Trophoblast cell (in vitro differentiated cells and primary cell): ENCODE data around the gene AOPEP.
A peak's percentile ranks its signal among the peaks of the same experiment; 100 is the strongest.

Experiments
- DNase-seq, 2 donors: peaks; one replicate each; pipeline ENCODE4 v3.0.0-alpha.2; 2016
- H2AFZ ChIP-seq: 2 replicates; pipeline ENCODE4 v1.6.1; 2013; ENCODE audit warnings: low read length, moderate library complexity, mild to moderate bottlenecking; ENCODE audit not compliant: insufficient read depth, poor library complexity
- H2AK5ac ChIP-seq: 2 replicates; pipeline ENCODE4 v1.6.1; 2013; ENCODE audit warnings: mild to moderate bottlenecking, low read length
- H2BK120ac ChIP-seq: 2 replicates; pipeline ENCODE4 v1.6.1; 2013; ENCODE audit warnings: low read length, mild to moderate bottlenecking, moderate library complexity; ENCODE audit not compliant: insufficient read depth, poor library complexity
- H2BK12ac ChIP-seq: 2 replicates; pipeline ENCODE4 v1.6.1; 2013; ENCODE audit warnings: mild to moderate bottlenecking, low read length, moderate library complexity
- H2BK5ac ChIP-seq: 2 replicates; pipeline ENCODE4 v1.6.1; 2013; ENCODE audit warnings: low read length, low read depth, moderate library complexity, mild to moderate bottlenecking; ENCODE audit not compliant: poor library complexity
- H3K14ac ChIP-seq: 2 replicates; pipeline ENCODE4 v1.6.1; 2013; ENCODE audit warnings: mild to moderate bottlenecking, low read length
- H3K18ac ChIP-seq: 2 replicates; pipeline ENCODE4 v1.6.1; 2013; ENCODE audit warnings: mild to moderate bottlenecking, low read length
- H3K23ac ChIP-seq: 2 replicates; pipeline ENCODE4 v1.6.1; 2013; ENCODE audit warnings: low read length
- H3K27ac ChIP-seq: 2 replicates; pipeline ENCODE4 v1.5.1; 2013; ENCODE audit warnings: low read depth, mild to moderate bottlenecking, inconsistent platforms, low read length, moderate library complexity
- H3K27me3 ChIP-seq: 2 replicates; pipeline ENCODE4 v1.6.1; 2013; ENCODE audit warnings: inconsistent platforms, mild to moderate bottlenecking, low read length, moderate library complexity; ENCODE audit not compliant: insufficient read depth
- H3K36me3 ChIP-seq, 2 experiments: 1 replicate in 1 of 2; 2 replicates in 1 of 2; pipeline ENCODE4 v1.6.1; 2013; ENCODE audit warnings: low read length in 2 of 2, mild to moderate bottlenecking in 2 of 2, moderate library complexity in 1 of 2; ENCODE audit not compliant: insufficient read depth in 2 of 2, control insufficient read depth in 1 of 2
- H3K4ac ChIP-seq: 2 replicates; pipeline ENCODE4 v1.6.1; 2013; ENCODE audit warnings: low read depth, mild to moderate bottlenecking, low read length, moderate library complexity
- H3K4me1 ChIP-seq, 2 experiments: 1 replicate in 1 of 2; 2 replicates in 1 of 2; pipeline ENCODE4 v1.6.1; 2013; ENCODE audit warnings: low read length in 2 of 2, mild to moderate bottlenecking in 2 of 2, moderate library complexity in 1 of 2; ENCODE audit not compliant: insufficient read depth in 2 of 2, control insufficient read depth in 1 of 2
- H3K4me2 ChIP-seq: 2 replicates; pipeline ENCODE4 v1.6.1; 2013; ENCODE audit warnings: inconsistent platforms, mild to moderate bottlenecking, low read length, moderate library complexity
- H3K4me3 ChIP-seq: 2 replicates; pipeline ENCODE4 v1.5.1; 2013; ENCODE audit warnings: mild to moderate bottlenecking, low read depth, low read length, inconsistent platforms
- H3K79me1 ChIP-seq: one replicate; pipeline ENCODE4 v1.6.1; 2013; ENCODE audit warnings: low read length
- H3K79me2 ChIP-seq: 2 replicates; pipeline ENCODE4 v1.6.1; 2013; ENCODE audit warnings: low read length, mild to moderate bottlenecking; ENCODE audit not compliant: control insufficient read depth, insufficient read depth, poor library complexity
- H3K9ac ChIP-seq: 2 replicates; pipeline ENCODE4 v1.6.1; 2013; ENCODE audit warnings: mild to moderate bottlenecking, low read length
- H3K9me3 ChIP-seq: 2 replicates; pipeline ENCODE4 v1.6.1; 2013; ENCODE audit warnings: low read depth, mild to moderate bottlenecking, control low read depth, inconsistent platforms, low read length; ENCODE audit not compliant: insufficient read depth
- H4K12ac ChIP-seq: 2 replicates; pipeline ENCODE4 v1.6.1; 2013; ENCODE audit warnings: low read depth, mild to moderate bottlenecking, low read length, moderate library complexity
- H4K8ac ChIP-seq: 2 replicates; pipeline ENCODE4 v1.6.1; 2013; ENCODE audit warnings: low read depth, mild to moderate bottlenecking, low read length, moderate library complexity
- H4K91ac ChIP-seq: one replicate; pipeline ENCODE4 v1.6.1; 2013; ENCODE audit warnings: low read depth, mild to moderate bottlenecking, low read length, moderate library complexity
- WGBS: extraction: QIAGEN DNeasy Blood & Tissue Kit; methylation state at CpG from one replicate; pipeline ENCODE4 v1.1.7; 2013; ENCODE audit warnings: missing lambda C conversion rate; ENCODE audit not compliant: insufficient read length, insufficient coverage; ENCODE audit errors: extremely low coverage; 5-methylcytosine and 5-hydroxymethylcytosine counted together

Gene AOPEP

GRCh38 chr9:95124582-95125367, 398.3 kb downstream of the AOPEP start:
- Histone ChIP-seq H3K23ac (no peak overlapping the region), H4K8ac (no peak overlapping the region), H2AK5ac (no peak overlapping the region), H2BK12ac (no peak overlapping the region), H3K4me2 (no peak overlapping the region), H3K9me3 (no peaks in the 10 kb centered on the region), H3K79me1 (no peaks in the 10 kb centered on the region), H3K4ac (no peak overlapping the region), H3K18ac (no peak overlapping the region), H3K27ac (no peak overlapping the region), H4K12ac (no peak overlapping the region), H3K36me3 (no peaks in the 10 kb centered on the region), H4K91ac (no peak overlapping the region), H3K9ac (no peak overlapping the region), H2AFZ (no peak overlapping the region), H3K14ac (no peak overlapping the region), H3K79me2 (no peaks in the 10 kb centered on the region), H3K4me3 (no peak overlapping the region), H3K27me3 (no peaks in the 10 kb centered on the region), H2BK120ac (no peak overlapping the region), H3K4me1 (peaks cover 0 to 6% of the 10 kb centered on the region in 2 experiments), H2BK5ac (no peak overlapping the region)
- no CpG with 5 or more reads among the region's 9 CpGs for WGBS
- no peak for DNase-seq

DNA sequence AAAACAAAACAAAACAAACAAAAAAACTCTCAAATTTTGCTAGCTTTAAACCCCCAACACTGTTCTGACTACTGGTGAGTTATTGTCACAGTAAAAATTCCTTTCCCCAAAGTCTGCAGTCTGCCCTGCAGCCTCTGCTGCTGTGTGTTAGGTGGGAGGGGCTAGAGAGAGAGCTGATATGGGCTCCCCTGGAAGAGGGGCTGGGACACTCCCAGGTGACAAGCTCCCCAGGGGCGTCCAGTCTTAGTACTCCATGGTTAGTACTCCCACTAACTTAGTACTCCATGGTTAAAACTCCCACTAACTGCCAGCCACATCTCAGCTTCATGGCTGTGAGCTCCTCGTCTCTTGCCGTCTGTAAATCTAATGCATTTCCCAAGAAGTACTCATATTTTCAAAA, 399.2 kb downstream of the AOPEP start:
- no peak overlapping the region for H2AK5ac ChIP-seq
- H3K79me2 ChIP-seq = no peaks in the 10 kb centered on the region
- no peak overlapping the region for H2AFZ ChIP-seq
- no peaks in the 10 kb centered on the region for H3K27me3 ChIP-seq
- DNase-seq = no peak
- H3K4me2 ChIP-seq = no peak overlapping the region
- no peak overlapping the region for H3K23ac ChIP-seq
- peaks cover 0 to 6% of the 10 kb centered on the region in 2 experiments for H3K4me1 ChIP-seq
- no peak overlapping the region for H4K91ac ChIP-seq
- no peaks in the 10 kb centered on the region for H3K79me1 ChIP-seq
- H2BK120ac ChIP-seq = no peak overlapping the region
- no peak overlapping the region for H3K18ac ChIP-seq
- H3K4me3 ChIP-seq = no peak overlapping the region
- no peak overlapping the region for H4K12ac ChIP-seq
- H2BK5ac ChIP-seq = no peak overlapping the region
- no peaks in the 10 kb centered on the region for H3K9me3 ChIP-seq
- no peak overlapping the region for H3K9ac ChIP-seq
- H3K4ac ChIP-seq = no peak overlapping the region
- H2BK12ac ChIP-seq = no peak overlapping the region
- H3K36me3 ChIP-seq = no peaks in the 10 kb centered on the region
- no CpG with 5 or more reads among the region's 3 CpGs for WGBS
- H3K27ac ChIP-seq = no peak overlapping the region
- H3K14ac ChIP-seq = no peak overlapping the region
- no peak overlapping the region for H4K8ac ChIP-seq

GRCh38 chr9:95126739-95127138, 400.2 kb downstream of the AOPEP start:
- no peak for DNase-seq
- WGBS = no CpG with 5 or more reads among the region's 9 CpGs
- no peak overlapping the region for H2BK5ac ChIP-seq
- no peaks in the 10 kb centered on the region for H3K79me1 ChIP-seq
- H3K79me2 ChIP-seq = no peaks in the 10 kb centered on the region
- no peak overlapping the region for H3K4me2 ChIP-seq
- no peak overlapping the region for H2AK5ac ChIP-seq
- H3K4me3 ChIP-seq = no peak overlapping the region
- H3K36me3 ChIP-seq = no peaks in the 10 kb centered on the region
- H3K9me3 ChIP-seq = no peaks in the 10 kb centered on the region
- H3K27ac ChIP-seq = no peak overlapping the region
- H2BK12ac ChIP-seq = no peak overlapping the region
- H4K91ac ChIP-seq = no peak overlapping the region
- no peak overlapping the region for H3K4ac ChIP-seq
- no peak overlapping the region for H2AFZ ChIP-seq
- H3K4me1 ChIP-seq = peaks cover 0 to 8% of the 10 kb centered on the region in 2 experiments
- H4K12ac ChIP-seq = no peak overlapping the region
- no peak overlapping the region for H3K23ac ChIP-seq
- H3K9ac ChIP-seq = no peak overlapping the region
- H3K27me3 ChIP-seq = no peaks in the 10 kb centered on the region
- no peak overlapping the region for H2BK120ac ChIP-seq
- H4K8ac ChIP-seq = no peak overlapping the region
- H3K18ac ChIP-seq = no peak overlapping the region
- H3K14ac ChIP-seq = no peak overlapping the region

DNA sequence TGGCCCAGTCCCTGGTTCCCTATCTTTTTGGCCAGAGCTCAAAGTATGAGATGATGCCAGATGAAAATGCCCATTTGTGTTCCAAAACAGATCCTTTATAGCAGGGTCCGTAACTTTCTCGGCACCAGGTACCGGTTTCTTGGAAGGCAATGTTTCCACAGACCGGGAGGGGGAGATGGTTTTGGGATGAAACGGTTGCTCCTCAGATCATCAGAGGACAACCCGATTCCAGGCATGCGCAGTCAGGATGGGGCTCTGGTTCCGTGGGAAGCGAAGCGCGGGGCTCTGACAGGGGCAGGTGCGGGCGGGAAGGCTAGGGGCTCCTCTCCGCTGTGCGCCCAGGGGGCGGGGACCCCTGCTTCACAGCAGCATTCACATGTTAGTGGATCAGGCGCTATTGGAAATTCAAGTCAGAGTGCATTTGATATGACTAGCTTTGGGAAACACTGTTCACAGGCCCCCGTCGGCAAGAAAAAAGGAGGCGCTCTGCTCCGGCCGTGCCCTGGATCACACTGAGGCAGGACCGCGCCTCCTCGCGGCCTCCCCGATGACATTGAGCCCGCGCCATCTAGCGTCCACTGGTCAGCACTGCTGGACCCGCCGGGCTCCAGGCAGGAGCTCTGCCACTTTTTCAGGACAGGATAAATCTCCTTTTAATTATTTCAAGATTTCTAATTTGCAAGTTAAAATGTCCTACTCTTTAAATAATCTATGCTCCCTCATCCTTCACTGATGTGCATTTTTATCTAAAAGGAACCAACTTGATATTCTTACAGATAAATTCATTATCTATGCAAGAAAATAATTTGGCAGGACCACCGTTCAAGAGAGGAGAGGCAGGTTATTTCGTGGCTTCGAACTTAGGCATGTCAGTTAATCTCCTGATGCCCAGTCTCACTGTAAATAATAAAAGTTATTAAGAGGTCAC, 401.0 kb downstream of the AOPEP start:
- no peaks in the 10 kb centered on the region for H3K9me3 ChIP-seq
- no peak overlapping the region for H3K14ac ChIP-seq
- no peak overlapping the region for H3K4ac ChIP-seq
- H2BK12ac ChIP-seq = no peak overlapping the region
- no peak overlapping the region for H4K8ac ChIP-seq
- H2AK5ac ChIP-seq = no peak overlapping the region
- H3K36me3 ChIP-seq = no peaks in the 10 kb centered on the region
- DNase-seq = peak; percentile 67 to 88
- no peak overlapping the region for H2BK120ac ChIP-seq
- H3K27ac ChIP-seq = no peak overlapping the region
- H3K4me2 ChIP-seq = peak overlapping the region; percentile 64
- no peak overlapping the region for H4K12ac ChIP-seq
- no peak overlapping the region for H3K9ac ChIP-seq
- H3K4me1 ChIP-seq = peaks cover 0 to 8% of the 10 kb centered on the region in 2 experiments
- WGBS = no CpG with 5 or more reads among the region's 35 CpGs
- H3K27me3 ChIP-seq = no peaks in the 10 kb centered on the region
- H3K23ac ChIP-seq = no peak overlapping the region
- no peaks in the 10 kb centered on the region for H3K79me1 ChIP-seq
- no peak overlapping the region for H3K4me3 ChIP-seq
- H2AFZ ChIP-seq = peak overlapping the region; percentile 1
- H4K91ac ChIP-seq = no peak overlapping the region
- no peak overlapping the region for H2BK5ac ChIP-seq
- H3K18ac ChIP-seq = no peak overlapping the region
- H3K79me2 ChIP-seq = no peaks in the 10 kb centered on the region
